GM12874 (cell line): ENCODE measurements around the gene AMZ1.

Experiments
- TF ChIP-seq, protein P1 (sequence below): IDR thresholded peaks from 2 replicates; pipeline ENCODE4 v1.5.1; 2011; ENCODE audit warnings: low read depth, mild to moderate bottlenecking, control low read depth, low read length, moderate library complexity; ENCODE audit not compliant: insufficient read depth

The AMZ1 gene

DNA sequence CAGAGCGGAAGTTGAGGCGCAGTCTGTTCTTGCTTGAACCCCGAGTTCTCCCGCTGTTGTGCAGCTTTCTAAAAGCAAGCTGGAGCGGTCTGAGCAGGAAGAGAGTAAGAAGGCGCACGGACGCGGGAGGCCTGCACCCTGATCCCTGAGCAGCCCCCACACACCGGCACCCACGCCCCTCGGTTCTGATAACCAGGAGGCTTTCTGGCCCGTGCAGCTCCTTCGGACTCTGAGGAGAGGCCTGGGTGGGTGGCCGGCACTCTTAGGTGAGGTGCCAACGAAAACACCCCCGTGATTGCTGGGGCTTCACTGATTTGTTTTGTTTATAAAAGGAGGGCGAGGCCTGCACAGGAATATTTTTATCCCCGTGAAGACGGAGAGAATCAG is 28.9 kb downstream of the AMZ1 start:
- TF ChIP-seq, protein P1, sequence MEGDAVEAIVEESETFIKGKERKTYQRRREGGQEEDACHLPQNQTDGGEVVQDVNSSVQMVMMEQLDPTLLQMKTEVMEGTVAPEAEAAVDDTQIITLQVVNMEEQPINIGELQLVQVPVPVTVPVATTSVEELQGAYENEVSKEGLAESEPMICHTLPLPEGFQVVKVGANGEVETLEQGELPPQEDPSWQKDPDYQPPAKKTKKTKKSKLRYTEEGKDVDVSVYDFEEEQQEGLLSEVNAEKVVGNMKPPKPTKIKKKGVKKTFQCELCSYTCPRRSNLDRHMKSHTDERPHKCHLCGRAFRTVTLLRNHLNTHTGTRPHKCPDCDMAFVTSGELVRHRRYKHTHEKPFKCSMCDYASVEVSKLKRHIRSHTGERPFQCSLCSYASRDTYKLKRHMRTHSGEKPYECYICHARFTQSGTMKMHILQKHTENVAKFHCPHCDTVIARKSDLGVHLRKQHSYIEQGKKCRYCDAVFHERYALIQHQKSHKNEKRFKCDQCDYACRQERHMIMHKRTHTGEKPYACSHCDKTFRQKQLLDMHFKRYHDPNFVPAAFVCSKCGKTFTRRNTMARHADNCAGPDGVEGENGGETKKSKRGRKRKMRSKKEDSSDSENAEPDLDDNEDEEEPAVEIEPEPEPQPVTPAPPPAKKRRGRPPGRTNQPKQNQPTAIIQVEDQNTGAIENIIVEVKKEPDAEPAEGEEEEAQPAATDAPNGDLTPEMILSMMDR = no peak

DNA sequence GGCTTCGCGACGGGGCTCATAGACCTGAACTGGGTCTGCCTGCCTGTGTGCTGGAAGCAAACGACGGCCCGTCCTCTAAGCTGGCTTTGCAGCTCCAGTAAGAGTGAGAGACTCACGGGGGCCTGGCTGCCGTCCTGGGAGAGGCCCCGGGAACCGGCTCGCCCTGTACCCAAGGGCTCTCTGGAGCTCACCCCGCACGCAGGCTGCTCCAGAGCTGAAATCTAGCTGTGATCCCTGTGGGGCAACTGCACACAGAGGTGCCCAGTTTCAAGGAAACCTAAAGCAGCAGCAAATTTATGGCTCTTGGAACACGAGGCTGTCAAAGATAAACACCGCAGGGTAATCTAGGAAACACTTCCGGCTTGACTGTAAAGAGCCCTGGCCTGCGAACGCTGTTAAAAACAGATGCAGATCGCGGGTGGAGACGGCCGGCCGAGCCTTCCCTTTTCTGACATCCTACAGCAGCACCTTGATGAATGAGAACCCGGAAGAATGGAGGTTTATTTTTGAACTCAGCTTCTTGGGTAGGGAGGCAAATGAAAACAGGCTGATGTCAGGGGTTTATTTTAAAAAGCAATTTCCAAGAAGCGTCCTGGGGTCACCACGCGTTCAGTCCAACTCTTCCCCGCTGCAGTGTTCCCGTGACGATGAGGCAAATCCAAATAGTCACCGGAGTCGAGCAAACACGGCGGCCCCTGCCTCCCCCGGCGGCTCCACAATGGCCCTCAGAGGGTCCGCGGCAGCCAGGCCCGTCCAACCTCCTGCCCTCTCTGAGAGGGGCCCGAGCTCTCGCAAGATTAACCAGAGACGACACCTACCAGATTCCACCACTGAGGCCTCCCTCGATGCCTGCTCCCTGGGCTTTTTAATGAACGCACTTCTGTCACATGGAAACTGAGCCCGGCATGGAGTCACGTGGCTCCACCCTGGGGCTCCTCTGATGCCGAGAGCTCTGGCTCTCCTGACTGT is 29.6 kb downstream of the AMZ1 start:
- TF ChIP-seq, protein P1 = no peak

DNA sequence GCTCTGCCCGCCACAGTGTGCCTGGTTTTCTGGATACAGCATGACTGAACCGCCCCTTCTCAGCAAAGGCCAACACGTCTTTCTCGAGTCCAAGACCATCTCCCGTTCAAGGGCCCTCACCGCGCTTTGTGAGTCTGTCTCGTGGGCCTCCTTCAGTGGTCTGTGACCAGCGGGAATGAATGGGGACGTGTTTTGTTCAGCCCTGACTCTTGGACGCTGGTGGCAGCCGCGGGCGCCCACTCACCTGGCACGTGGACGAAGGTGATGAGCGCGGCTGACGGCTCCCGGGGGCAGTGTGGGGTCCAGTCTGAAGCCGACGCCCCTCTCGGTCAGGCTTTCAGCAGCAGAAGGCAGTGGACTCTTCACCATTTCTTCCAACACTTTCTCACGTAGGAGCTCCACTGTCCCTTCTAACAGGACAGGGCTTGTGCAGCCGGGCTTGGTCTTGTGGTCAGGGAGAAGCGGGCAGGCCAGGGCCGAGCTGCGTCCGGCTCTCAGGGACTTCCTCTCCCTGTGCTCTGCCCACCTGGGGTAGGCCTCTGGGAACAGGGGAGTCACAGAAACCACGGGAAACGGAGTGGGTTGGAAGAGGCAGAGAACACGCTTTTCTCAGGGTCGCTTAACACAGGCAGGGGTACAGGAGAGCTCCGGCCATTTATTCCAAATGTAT is 30.4 kb downstream of the AMZ1 start:
- TF ChIP-seq, protein P1 = no peak

DNA sequence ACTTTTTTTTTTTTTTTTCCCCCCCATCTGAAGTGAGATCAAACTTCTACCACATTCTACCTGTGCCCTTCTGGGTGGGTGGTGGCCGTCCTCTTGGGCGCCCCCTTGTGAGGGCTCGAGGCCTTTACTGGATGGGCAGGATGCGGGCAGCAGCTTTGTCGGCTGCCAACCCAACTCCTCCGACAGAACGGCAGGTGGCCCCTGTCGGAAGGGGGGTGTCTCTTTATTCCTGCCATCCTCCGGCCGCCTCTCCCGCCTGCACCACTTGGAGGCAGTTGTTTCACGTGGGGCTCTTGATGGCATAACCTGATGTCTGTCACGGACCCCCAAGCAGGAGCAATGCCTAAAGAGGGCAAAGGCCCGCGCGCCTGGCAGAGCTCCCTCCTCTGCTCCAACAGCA is 31.0 kb downstream of the AMZ1 start:
- TF ChIP-seq, protein P1 = peak; percentile 73

DNA sequence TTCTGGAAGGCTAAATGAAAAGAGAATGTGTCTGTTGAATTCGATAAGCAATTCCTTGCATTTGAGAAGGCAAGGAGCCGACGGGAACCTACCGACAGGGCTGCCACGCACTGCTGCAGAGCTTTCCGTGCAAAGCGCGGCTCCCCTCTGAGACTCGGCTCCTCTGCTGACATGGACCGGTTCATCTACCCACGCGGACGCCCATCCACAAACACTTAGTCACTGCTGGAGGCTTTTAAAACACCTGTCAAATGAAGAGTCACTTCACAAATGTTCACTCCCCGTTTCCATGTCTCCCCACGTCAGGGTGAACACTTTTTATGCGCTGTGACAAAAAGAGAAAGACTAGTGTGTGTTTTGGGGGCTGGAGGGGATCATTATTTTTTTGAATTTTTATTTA is 32.0 kb downstream of the AMZ1 start:
- TF ChIP-seq, protein P1 = no peak

DNA sequence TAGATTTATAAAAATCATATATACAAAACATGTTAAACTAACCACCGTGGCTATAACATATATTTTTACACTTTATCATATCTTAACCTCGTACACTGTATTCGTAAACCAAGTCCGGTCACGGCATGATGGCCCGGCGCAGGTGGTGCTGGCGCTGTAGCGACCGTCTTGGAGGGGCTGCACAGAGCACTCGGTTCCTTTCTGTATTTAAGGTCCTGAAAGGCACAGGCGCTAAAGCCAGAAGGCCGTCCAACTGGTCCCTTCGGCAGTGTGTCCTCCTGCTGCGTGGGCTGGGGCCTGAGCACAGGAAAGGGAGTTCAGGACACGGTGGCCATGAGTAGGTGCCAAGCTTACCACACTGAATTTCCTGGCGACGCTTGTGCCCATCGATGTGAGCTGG is 33.8 kb downstream of the AMZ1 start:
- TF ChIP-seq, protein P1 = no peak

DNA sequence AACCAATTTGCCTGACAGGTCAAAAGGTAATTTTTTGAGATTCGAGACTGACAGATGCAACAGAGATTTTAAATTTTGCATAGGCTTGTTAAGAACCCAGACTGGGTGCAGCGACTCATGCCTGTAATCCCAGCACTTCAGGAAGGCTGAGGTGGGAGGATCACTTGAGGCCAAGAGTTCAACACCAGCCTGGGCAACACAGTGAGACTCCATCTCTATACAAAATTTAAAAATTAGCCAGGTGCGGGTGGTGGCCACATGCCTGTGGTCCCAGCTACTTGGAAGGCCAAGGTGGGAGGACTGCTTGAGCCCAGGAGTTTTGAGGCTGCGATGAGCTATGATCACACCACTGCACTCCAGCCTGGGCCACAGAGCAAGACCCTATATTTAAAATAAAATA is 34.6 kb downstream of the AMZ1 start:
- TF ChIP-seq, protein P1 = no peak
